ENCODE measurements around the gene CSPG4. TPM values are rescaled to one million over a fixed set of nuclear protein-coding genes. Genes with fewer than 3 reads are reported as not detected.

CSPG4 gene
- total and polyA plus RNA-seq, 9 of the 15 experiments (the other 6 are each of a cell fraction or from before 2014, with no cell fraction given): under 0.01 to 0.07 (median 0.04) TPM; not detected in 5

- no peak for TF ChIP-seq NR0B1 (IDR thresholded peaks at IDR 0.05; ENCODE audit: partially characterized antibody)
- no peak for TF ChIP-seq RERE (CRISPR knock-in tag; IDR thresholded peaks at IDR 0.05; ENCODE audit: borderline replicate concordance)
- TF ChIP-seq ASH1L (IDR thresholded peaks at IDR 0.05; ENCODE audit: borderline replicate concordance, low read depth, partially characterized antibody): no peak
- TF ChIP-seq FOXJ2 (tag; IDR thresholded peaks at IDR 0.05): no peak
- peak in 1 of 2 experiments; percentile 36; a peak in 1 of 4 replicates for TF ChIP-seq TRIM24 (IDR thresholded peaks at IDR 0.05)
- no peak for TF ChIP-seq NR3C1 (CRISPR knock-in tag; IDR thresholded peaks at IDR 0.05)
- no peak for TF ChIP-seq FOXO4 (CRISPR knock-in tag; IDR thresholded peaks at IDR 0.05)
- TF ChIP-seq ATF7 (IDR thresholded peaks at IDR 0.05): peak; percentile 37
- no peak for TF ChIP-seq ZNF41 (CRISPR knock-in tag; conservative IDR thresholded peaks at IDR 0.05)
- TF ChIP-seq ZBTB26 (CRISPR knock-in tag; IDR thresholded peaks at IDR 0.05): no peak
- TF ChIP-seq MXI1 (IDR thresholded peaks at IDR 0.05; ENCODE audit: low read depth, low read length): no peak
- no peak for TF ChIP-seq HLTF (IDR thresholded peaks at IDR 0.05)
- TF ChIP-seq SRSF3 (IDR thresholded peaks at IDR 0.05; ENCODE audit: insufficient read depth, low read length): no peak
- no peak for TF ChIP-seq ZNF511 (CRISPR knock-in tag; IDR thresholded peaks at IDR 0.05)
- TF ChIP-seq SMARCA5 (IDR thresholded peaks at IDR 0.05): no peak
- no peak for TF ChIP-seq BRCA1 (IDR thresholded peaks at IDR 0.05)
- no peak for TF ChIP-seq BRCA1 (CRISPR knock-in tag; IDR thresholded peaks at IDR 0.05)
- TF ChIP-seq IRF2 (CRISPR knock-in tag; IDR thresholded peaks at IDR 0.05): no peak
- TF ChIP-seq CTBP1 (IDR thresholded peaks at IDR 0.05; ENCODE audit: borderline replicate concordance): peak; percentile 73
- no peak for TF ChIP-seq SRSF9 (IDR thresholded peaks at IDR 0.05; ENCODE audit: borderline replicate concordance, low read depth, low read length)
Observed at GRCh38 chr15:75647370-75648155, 65.1 kb downstream of the CSPG4 start, which contains the start of gene SNX33 (continued).
